Suppressor macrophage treated with lipopolysaccharide for 4 hours (primary cell): ENCODE measurements around the gene NDUFS2.
A peak's percentile ranks its signal among the peaks of the same experiment; 100 is the strongest.
"Not testable (repeated sequence)": the region's sequence is repeated elsewhere in the genome, so short reads cannot be mapped to it uniquely, and the experiment has no call there.

Source experiments
- DNase-seq: peaks from one replicate; pipeline ENCODE4 v3.0.0-alpha.2; 2020

Gene NDUFS2

GRCh38 chr1:161255955-161256520 is 53.9 kb downstream of the NDUFS2 start:
- not testable (repeated sequence) for DNase-seq

- DNase-seq, result not testable (repeated sequence)
Measured at GRCh38 chr1:161257109-161257508, 54.9 kb downstream of the NDUFS2 start.

GRCh38 chr1:161258439-161259344 is 56.5 kb downstream of the NDUFS2 start, which contains the start of gene PCP4L1:
Gene PCP4L1, plus strand, starts transcription at chr1:161258745. Its CDS starts 230 bp downstream, at chr1:161258975.
- peak; percentile 43 for DNase-seq

GRCh38 chr1:161259345-161259702 is 57.2 kb downstream of the NDUFS2 start:
- no peak for DNase-seq

GRCh38 chr1:161259765-161260164 is 57.6 kb downstream of the NDUFS2 start:
- no peak for DNase-seq

- DNase-seq, result no peak
Measured at GRCh38 chr1:161260376-161261260, 58.5 kb downstream of the NDUFS2 start.

GRCh38 chr1:161261261-161262235 is 59.4 kb downstream of the NDUFS2 start:
- DNase-seq, result peak; percentile 13
